Measurements from ENCODE around the gene PARP6. TPM values are rescaled to one million over a fixed set of nuclear protein-coding genes. Genes with fewer than 3 reads are reported as not detected.

Gene PARP6, protein sequence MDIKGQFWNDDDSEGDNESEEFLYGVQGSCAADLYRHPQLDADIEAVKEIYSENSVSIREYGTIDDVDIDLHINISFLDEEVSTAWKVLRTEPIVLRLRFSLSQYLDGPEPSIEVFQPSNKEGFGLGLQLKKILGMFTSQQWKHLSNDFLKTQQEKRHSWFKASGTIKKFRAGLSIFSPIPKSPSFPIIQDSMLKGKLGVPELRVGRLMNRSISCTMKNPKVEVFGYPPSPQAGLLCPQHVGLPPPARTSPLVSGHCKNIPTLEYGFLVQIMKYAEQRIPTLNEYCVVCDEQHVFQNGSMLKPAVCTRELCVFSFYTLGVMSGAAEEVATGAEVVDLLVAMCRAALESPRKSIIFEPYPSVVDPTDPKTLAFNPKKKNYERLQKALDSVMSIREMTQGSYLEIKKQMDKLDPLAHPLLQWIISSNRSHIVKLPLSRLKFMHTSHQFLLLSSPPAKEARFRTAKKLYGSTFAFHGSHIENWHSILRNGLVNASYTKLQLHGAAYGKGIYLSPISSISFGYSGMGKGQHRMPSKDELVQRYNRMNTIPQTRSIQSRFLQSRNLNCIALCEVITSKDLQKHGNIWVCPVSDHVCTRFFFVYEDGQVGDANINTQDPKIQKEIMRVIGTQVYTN
- total RNA-seq = 13.1 and 14.7 TPM in 2 replicates

DNA sequence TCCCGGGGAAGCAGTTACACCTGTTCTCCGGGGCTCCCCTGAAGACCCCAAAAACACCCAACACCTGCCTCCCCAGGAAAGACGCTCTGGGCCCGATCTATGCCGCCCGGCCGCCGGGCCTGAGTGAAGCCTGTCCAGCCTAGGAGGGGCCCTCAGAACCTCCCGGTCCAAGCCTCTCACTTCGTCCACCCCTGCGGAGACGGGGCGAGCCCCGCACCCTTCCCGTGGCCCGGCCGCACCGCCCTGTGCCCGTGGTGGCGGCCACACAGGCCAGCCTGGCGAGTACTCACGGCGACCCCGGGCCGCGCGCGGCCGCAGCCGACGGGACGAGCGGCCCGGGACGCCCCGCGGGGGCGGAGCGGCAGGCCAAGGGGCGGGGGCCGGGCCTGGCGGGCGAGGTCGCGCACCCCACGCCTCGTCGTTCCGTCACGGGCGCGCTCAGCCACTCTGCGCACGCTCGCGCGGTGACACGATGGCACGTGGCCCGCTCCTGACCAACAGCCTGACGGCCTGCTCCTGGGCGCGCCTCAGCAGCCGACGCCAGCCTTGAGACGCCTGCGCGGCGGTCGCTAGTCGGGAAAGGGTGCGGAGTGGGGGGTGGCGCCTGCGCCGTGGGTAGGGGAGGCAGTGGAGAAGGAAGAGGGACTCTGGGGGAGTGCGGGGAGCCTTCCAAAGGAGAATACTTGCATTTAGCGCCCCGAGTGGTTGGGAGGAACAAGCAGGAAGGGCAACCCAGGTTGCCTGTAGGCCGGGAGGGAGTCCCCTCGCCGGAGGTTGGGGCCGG, at the start of gene PARP6:
PARP6 (minus strand) TSS at position 342 of the 784 bp plus-strand sequence. CDS start 5,077 bp downstream, outside the sequence.

DNA sequence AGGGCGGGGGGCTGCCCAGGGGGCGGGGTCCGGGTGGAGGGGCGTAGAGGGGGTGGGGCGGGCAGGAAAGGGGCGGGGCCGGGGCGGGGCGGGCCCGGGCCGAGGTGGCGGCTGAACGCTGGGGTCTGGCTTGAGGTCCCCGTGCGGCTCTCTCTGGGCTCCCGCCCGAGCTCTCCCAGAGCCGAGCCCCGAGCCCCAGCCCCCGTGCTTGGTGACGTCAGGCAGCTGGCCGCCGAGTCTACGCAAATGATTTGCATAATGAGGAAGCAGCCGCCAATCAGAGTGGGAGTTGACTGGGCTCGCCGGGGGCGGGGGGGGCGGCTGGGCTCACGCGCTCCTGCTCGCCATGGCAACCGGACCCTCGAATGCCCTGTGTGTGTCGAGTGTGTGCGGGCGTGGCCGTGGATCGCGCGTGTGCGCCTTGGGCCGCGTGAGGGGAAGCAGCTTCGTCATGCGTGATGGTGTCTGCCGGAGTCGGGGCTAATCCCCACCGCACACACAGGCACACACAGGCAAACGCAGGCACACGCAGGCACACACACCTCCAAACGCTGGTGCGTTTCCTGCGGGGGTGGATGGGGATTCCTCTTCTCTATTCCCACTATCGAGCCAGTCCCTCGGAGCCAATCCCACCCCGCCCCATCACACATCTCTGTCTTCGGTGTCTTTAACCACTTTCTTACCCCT, 47.8 kb upstream of the PARP6 start, which contains the start of gene CELF6:
CELF6 (minus strand) TSS at position 173 of the 687 bp plus-strand sequence. CDS start 283 bp downstream, outside the sequence.

DNA sequence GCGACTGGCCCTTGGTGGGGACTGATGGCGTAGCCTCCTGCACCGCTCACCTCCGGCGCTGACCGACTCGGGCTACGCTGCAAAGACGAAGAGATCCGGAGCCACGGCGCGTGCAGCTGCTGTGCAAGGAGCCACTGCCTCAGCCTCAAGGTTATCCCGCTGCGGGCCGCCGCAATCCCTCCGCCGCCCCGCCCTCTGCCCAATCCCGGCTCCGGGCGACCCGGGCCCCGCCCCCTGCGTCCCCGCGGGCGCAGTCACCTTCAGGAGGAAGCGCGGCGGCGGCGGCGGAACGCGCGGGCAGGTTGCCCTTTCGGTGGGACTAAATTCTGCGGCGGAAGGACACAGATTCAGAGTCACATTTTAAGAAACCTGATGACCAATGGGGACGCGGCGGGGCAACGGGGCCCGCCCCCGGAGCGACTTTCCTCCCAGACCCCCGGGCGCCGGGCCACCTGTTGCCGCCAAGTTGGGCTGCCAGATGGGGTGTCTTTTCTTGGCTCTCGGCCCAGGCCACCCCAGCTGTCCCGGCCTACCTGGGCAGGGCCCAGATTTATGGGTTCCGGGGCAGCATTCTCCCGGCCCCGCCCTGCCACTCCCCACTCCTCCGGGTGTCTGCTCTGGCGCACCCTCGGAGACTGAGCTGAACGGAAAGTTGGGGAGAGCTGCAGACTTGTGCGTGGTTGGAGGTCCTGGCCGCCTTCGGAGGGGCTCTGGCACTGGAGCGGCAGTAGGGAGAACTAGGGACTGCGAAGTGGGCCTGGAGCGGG, 41.1 kb downstream of the PARP6 start, which contains the start of gene PKM:
PKM (minus strand) TSS at position 125 of the 767 bp plus-strand sequence. CDS start 12,093 bp downstream, outside the sequence.

DNA sequence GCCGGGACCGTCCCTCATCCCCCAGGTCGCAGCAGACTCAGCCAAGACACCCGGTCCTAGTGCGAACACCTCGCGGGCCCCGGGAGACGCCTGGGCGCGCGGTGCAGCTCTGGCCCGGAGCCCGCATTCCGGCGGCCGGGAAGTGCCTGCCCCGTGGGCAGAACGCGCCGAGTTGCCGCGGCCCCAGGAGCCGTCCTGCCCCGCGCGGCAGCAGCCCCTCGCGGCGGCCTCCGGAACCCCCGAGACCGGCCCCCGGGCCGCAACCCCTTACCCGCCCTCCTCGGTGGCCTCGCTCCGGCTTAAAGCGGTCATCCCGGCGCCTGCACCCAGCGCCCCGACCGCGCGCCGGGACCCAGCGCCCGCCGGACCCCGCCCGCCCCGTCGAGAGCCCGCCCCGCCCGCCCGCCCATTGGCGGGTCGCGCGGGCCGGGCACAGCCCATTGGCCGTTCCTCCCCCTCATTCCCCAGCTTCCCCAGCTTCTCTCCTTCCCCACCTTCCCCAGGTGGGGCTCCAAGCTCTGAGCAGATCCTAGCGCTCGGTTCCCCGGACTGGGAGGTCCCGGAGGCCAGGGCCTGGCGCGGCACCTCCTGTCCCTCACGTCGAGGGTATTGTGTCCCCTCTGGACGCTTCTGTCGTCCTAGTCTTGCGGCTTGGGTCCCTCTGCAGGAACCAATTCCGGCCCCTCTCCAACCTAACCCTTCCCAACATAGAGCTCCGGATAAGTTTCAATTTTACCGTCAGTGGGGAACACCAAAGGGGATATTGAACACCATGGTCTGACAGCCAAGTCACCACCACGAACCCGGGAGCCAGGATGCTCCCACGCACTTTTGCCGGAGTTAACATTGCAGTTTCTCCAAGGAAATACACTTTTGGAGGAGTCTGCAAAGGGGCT, 74.6 kb downstream of the PARP6 start, which contains the start of gene GRAMD2A:
GRAMD2A (minus strand) TSS at position 328 of the 896 bp plus-strand sequence.

Other genes with a start within 250 kb of the PARP6 start
- 30.0 and 43.6 TPM in 2 replicates for gene MYO9A, start 154.4 kb downstream of the PARP6 start, total RNA-seq
- 1.8 and 1.9 TPM in 2 replicates for gene SENP8, start 154.2 kb downstream of the PARP6 start, total RNA-seq
- gene GRAMD2A, start 74.8 kb downstream of the PARP6 start, total RNA-seq = 0.28 and 0.30 TPM in 2 replicates
- 2,152 and 3,807 TPM in 2 replicates for gene PKM, start 41.4 kb downstream of the PARP6 start, total RNA-seq
- not detected in 2 replicates for gene CELF6, start 47.6 kb upstream of the PARP6 start, total RNA-seq
- gene HEXA, start 103.5 kb upstream of the PARP6 start, total RNA-seq = 65.7 and 97.7 TPM in 2 replicates
- gene TMEM202, start 125.8 kb upstream of the PARP6 start, total RNA-seq = not detected in 2 replicates
- gene ARIH1, start 201.8 kb upstream of the PARP6 start, total RNA-seq = 22.3 and 51.3 TPM in 2 replicates

Measured in smooth muscle cell of the umbilical artery (primary cell).